ENCODE data around the gene NPAS4.

GRCh38 chr11:66373265-66373664 is 47.6 kb upstream of the NPAS4 start:
- TF ChIP-seq CTCF (IDR thresholded peaks at IDR 0.05) (no peak), POLR2A (IDR thresholded peaks at IDR 0.05) (no peak)

Data from heart left ventricle (tissue), 13 donors.